Activated CD4-positive, alpha-beta T cell treated with anti-CD3 and anti-CD28 coated beads, Interleukin-2, Interleukin-6, amounts not matched to agents 100 ng/mL and 50 ng/mL, durations not matched to agents 16 hours and 8 hours (primary cell): ENCODE data around the gene TIMM17B.
A peak's percentile ranks its signal among the peaks of the same experiment; 100 is the strongest.

Experiments
- DNase-seq: peaks from one replicate; pipeline ENCODE4 v3.0.0-alpha.2; 2020

Gene TIMM17B

GRCh38 chrX:48918643-48919340 is 21.2 kb upstream of the TIMM17B start, which contains the start of gene PIM2:
Gene PIM2, minus strand, starts transcription at chrX:48919024. Its CDS starts 190 bp downstream, at chrX:48918834.
- DNase-seq: peak; percentile 94

- DNase-seq: no peak
Observed at GRCh38 chrX:48918301-48918642, 20.7 kb upstream of the TIMM17B start.

- peak; percentile 93 for DNase-seq
Observed at GRCh38 chrX:48917139-48918001, 19.8 kb upstream of the TIMM17B start.

GRCh38 chrX:48914593-48915493 is 17.3 kb upstream of the TIMM17B start:
- DNase-seq: no peak

GRCh38 chrX:48913605-48914366 is 16.2 kb upstream of the TIMM17B start:
- no peak for DNase-seq

GRCh38 chrX:48911412-48912182 is 14.0 kb upstream of the TIMM17B start, which contains the start of gene SLC35A2:
Gene SLC35A2, minus strand, starts transcription at chrX:48911646. Its CDS starts 10 bp downstream, at chrX:48911636.
- peak; percentile 89 for DNase-seq

GRCh38 chrX:48910926-48911411 is 13.4 kb upstream of the TIMM17B start:
- DNase-seq: no peak

GRCh38 chrX:48909703-48910294 is 12.2 kb upstream of the TIMM17B start:
- DNase-seq: no peak

GRCh38 chrX:48908600-48908999 is 11.0 kb upstream of the TIMM17B start:
- no peak for DNase-seq

GRCh38 chrX:48905090-48905790 is 7.7 kb upstream of the TIMM17B start:
- no peak for DNase-seq

- no peak for DNase-seq
Observed at GRCh38 chrX:48904626-48905025, 7.1 kb upstream of the TIMM17B start.

- DNase-seq: no peak
Observed at GRCh38 chrX:48904180-48904579, 6.6 kb upstream of the TIMM17B start.

- no peak for DNase-seq
Observed at GRCh38 chrX:48903290-48903689, 5.7 kb upstream of the TIMM17B start.

GRCh38 chrX:48902776-48903175 is 5.2 kb upstream of the TIMM17B start:
- DNase-seq: no peak

- no peak for DNase-seq
Observed at GRCh38 chrX:48902135-48902534, 4.6 kb upstream of the TIMM17B start.

- DNase-seq: no peak
Observed at GRCh38 chrX:48901069-48901468, 3.5 kb upstream of the TIMM17B start.

GRCh38 chrX:48899078-48899410 is 1.5 kb upstream of the TIMM17B start:
- DNase-seq: no peak

GRCh38 chrX:48897157-48897624 is 377 bp downstream of the TIMM17B start:
- peak; percentile 66 for DNase-seq

- no peak for DNase-seq
Observed at GRCh38 chrX:48896611-48897011, 957 bp downstream of the TIMM17B start.

- no peak for DNase-seq
Observed at GRCh38 chrX:48894891-48895290, 2.7 kb downstream of the TIMM17B start.
